HEK293T (cell line): ENCODE data around the gene MUL1.

ENCODE experiments used
- BHLHE40 ChIP-seq: fragments of 450-650 bp; IDR thresholded peaks from 2 replicates; pipeline ENCODE4 v1.6.1; 2016; ENCODE audit warnings: mild to moderate bottlenecking, moderate library complexity, borderline replicate concordance
- FOXA1 ChIP-seq: fragments of 450-650 bp; IDR thresholded peaks from 2 replicates; pipeline ENCODE4 v1.6.1; 2016; ENCODE audit warnings: mild to moderate bottlenecking
- FOXK2 ChIP-seq: fragments of 450-650 bp; IDR thresholded peaks from 2 replicates; pipeline ENCODE4 v1.6.1; 2016; ENCODE audit warnings: mild to moderate bottlenecking
- FOXM1 ChIP-seq: fragments of 450-650 bp; IDR thresholded peaks from 2 replicates; pipeline ENCODE4 v1.6.1; 2017; ENCODE audit warnings: mild to moderate bottlenecking, borderline replicate concordance
- L3MBTL2 ChIP-seq: fragments of 450-650 bp; conservative IDR thresholded peaks from 2 replicates; pipeline ENCODE4 v1.6.1; 2016; ENCODE audit warnings: mild to moderate bottlenecking
- LEF1 ChIP-seq: fragments of 450-650 bp; IDR thresholded peaks from 2 replicates; pipeline ENCODE4 v1.6.1; 2017; ENCODE audit warnings: mild to moderate bottlenecking, borderline replicate concordance
- SP1 ChIP-seq: fragments of 450-650 bp; IDR thresholded peaks from 2 replicates; pipeline ENCODE4 v1.6.1; 2017
- SUZ12 ChIP-seq: fragments of 450-650 bp; IDR thresholded peaks from 2 replicates; pipeline ENCODE4 v1.6.1; 2016; ENCODE audit warnings: mild to moderate bottlenecking
- TARDBP ChIP-seq: fragments of 450-650 bp; IDR thresholded peaks from 2 replicates; pipeline ENCODE4 v1.6.1; 2016
- TF ChIP-seq, protein P1 (sequence below): fragments of 450-650 bp; IDR thresholded peaks from 2 replicates; pipeline ENCODE4 v1.6.1; 2016

DNA sequence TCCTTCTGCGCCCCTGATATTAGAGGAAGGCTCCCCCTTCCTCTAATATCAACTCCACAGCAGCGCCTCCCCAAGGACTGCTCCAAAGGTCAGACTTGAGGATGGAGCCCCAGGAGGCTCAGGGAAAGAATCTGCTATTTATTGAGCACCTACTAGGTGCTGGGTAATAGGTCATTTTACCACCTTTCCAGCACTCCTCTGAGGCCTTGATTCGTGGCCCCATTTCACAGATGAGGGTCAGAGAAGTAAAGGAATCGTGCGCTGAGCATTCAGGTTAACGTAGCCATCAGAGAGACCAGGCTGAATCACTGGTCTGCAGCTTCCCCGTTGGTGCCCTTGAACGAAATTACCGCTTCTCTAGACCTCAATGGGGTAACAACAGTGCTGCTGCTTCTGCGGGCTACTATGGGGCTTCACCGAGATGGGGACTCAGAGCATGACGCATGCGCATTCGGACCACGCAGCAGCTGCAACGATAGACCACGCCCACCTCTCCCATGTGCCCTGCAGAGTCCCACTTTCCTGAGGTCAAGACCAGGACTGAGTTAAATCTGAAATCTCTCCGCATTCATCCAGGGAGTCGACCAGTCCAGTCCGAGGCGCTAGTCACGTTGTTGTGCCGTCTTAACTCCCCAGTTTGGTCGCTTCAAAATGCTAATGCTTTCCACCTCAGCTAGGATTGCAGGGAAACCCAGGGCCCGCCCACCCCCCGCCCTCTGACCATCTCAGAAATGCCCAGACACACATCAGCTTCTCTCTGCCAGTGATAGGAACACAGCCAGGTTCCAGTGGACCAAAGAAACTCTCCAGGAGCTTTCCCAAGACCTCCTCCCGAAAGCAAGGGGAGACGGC is 34.9 kb downstream of the MUL1 start:
- no peak for TF ChIP-seq SUZ12
- TF ChIP-seq FOXA1: no peak
- no peak for TF ChIP-seq LEF1
- no peak for TF ChIP-seq SP1
- no peak for TF ChIP-seq L3MBTL2
- TF ChIP-seq, protein P1, sequence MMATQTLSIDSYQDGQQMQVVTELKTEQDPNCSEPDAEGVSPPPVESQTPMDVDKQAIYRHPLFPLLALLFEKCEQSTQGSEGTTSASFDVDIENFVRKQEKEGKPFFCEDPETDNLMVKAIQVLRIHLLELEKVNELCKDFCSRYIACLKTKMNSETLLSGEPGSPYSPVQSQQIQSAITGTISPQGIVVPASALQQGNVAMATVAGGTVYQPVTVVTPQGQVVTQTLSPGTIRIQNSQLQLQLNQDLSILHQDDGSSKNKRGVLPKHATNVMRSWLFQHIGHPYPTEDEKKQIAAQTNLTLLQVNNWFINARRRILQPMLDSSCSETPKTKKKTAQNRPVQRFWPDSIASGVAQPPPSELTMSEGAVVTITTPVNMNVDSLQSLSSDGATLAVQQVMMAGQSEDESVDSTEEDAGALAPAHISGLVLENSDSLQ: no peak
- TF ChIP-seq FOXM1: no peak
- TF ChIP-seq FOXK2: no peak
- TF ChIP-seq TARDBP: no peak
- TF ChIP-seq BHLHE40: no peak
